ENCODE measurements around the gene SRGAP2B.
"Not testable (repeated sequence)": the region's sequence is repeated elsewhere in the genome, so short reads cannot be mapped to it uniquely, and the experiment has no call there.

The SRGAP2B gene

DNA sequence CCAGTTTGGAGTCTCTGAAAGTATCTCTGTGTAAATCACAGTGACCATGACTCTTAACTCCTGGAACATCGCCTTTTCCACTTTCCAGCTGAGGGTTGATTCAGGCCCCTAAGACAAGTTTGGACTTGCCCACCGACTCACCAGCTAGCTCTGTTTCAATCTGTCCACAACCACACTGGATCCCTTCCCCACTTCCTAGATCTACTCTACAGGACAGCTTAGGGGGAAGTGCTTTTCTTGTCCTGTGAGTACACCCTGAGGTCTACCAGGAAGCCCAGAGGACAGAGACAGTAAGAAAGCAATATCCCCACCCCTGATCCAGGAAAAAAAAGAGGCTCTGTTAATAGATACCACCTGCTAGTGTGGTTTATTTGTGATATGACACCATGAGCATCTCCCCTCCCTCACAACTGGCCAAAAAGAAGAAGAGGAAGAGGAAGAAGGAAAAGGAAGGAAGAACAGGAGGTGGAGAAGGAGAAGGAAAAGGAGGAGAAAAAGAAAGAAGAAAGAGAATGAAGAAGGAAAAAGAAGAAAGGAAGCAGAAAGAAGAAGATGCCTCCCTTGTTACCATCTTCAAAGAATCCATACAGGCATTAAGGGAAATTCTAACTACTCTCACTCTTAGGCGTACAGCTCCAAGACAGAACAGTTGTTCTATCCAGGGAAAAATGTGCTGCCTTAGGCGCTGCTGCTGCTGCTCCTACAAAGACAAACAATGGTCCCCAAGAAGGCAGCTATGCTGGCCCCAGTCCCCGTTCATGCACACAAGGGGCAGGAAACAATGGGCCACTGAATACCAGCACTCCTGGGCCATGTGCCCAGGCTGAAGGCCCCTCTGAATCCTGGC lies 96.8 kb downstream of the SRGAP2B start:
- DNase-seq (ENCODE audit: low read depth in 2 of 2) = not testable (repeated sequence)

DNA sequence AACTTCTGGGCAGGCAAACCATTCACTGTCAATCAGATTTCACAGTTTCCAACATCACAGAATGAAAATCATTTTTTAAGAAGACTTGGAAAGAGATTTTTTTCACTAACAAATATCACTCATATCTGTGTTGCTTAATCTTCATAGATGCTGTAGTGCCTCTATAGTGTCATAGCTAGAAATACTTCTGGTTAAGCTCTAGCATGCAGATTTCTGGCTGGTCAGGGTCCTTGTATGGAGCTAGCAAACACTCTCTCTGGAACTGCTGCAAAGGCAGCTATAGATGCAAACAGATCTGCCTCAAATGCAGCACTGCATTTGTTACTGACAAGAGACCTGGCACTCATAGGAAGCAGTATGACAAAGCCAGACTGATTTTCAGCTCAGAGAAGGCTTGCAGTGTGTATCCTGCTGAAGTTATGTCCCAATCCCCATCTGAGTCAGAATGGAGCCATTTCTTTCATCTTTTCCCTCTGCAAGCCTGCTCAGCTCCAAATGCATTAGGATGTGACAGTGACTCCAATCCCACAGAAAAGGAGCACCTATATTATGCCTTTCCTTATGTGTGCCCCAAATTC lies 99.2 kb downstream of the SRGAP2B start:
- not testable (repeated sequence) for DNase-seq (ENCODE audit: low read depth in 2 of 2)

DNA sequence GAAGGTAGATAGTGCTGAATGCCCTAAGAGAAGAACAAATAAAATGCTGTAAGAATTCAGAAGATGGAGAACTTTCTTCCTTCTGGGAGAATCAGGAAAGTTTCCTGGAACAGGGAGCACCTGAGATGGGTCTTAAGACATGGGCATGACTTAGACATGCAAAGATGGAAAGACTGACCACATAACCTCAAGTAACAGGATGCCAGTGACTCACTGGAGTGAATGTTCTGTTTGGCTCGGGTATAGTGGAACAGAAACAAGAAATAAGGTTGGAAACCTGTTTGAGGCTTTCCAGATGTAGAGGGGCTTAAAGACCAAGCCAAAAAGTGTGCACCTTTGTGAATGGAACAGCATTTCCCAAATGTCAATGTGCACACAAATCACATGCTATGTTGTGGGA lies 102.2 kb downstream of the SRGAP2B start:
- not testable (repeated sequence) for DNase-seq (ENCODE audit: low read depth in 2 of 2)

DNA sequence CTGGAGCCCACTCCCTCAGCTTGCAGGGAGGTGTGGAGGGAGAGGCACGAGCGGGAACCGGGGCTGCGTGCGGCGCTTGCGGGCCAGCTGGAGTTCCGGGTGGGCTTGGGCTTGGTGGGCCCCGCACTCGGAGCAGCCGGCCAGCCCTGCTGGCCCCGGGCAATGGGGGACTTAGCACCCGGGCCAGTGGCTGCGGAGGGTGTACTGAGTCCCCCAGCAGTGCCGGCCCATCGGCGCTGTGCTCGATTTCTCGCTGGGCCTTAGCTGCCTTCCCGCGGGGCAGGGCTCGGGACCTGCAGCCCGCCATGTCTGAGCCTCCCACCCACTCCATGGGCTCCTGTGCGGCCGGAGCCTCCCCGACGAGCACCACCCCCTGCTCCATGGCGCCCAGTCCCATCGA lies 104.5 kb downstream of the SRGAP2B start:
- not testable (repeated sequence) for DNase-seq (ENCODE audit: low read depth in 2 of 2)

DNA sequence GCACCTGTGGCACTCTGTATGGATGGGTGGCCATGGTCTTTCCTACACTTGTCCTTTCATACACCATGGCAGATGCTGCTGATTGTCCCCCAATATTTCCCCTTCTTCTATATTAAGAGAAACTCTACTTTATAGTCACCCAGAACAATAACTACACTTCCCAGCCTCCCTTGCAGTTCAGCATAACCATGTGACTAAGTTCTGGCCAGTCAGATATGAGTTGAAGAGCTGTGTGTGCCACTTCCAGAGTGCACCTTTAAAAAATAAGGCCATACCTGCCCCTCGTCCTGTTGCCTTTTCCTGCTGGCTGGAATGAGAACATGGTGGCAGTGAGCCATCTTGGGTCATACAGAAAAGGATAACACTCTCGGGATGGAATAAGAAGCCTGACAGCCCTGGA lies 108.0 kb downstream of the SRGAP2B start:
- not testable (repeated sequence) for DNase-seq (ENCODE audit: low read depth in 2 of 2)

DNA sequence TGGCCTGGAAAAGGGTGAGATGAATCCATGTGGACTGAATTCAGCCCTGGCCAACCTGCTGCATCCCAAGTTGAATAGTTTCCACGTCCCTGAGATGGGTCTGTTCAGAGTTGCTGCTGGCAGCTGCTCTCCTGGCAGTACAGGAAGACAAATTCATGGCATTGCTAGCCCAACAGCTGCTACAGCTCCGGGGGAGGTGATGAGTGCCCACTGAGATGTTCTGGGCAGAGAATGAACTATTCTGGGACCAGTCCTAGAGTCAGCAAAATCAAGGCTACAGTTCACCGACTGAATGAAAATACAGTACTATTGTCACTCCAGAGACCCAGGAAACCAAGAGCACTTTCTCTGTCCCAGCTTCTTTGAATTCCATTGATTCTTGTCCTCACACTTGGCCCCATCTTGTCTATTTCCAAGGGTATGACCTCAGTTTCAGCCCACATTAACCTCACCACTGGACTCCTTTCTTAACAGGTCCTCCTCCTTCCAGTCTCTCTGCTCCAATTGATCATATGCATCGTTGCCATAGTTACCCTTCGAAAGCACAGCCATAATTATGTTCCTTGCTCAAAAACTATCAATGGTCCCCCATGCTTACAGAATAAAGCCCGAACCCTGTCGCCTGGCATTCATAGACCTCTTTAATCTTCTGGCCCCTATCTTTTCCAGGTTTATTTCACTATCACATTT lies 108.8 kb downstream of the SRGAP2B start:
- DNase-seq (ENCODE audit: low read depth in 2 of 2) = not testable (repeated sequence)

DNA sequence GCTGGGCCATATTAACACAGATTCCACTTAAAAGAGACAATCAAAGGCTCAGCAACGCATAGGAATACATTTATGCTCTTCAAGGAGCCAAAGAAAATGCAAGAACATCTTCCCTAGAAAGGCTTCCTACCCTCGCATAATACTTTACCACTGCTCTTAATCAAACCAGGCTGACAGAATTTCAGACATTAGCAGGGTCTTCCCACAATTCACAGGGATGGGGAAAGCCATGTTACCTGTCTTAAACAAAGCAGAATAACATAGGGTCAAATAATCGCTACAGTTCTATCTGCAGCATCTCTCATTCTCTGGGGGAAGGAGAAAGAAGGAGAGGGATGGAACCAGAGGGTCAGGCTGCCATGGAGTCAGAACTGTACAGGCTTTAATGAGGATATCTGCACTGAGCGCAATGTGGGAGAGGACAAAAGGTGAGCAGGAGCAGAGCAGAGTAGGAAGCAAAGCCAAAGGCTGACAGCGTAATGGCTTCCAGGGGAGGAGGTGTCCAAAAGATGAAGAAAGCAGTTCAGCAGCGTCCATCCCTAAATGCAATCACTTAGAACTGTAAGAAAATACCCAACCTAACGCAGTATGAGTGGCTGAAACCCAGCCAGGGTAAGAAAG lies 109.5 kb downstream of the SRGAP2B start:
- not testable (repeated sequence) for DNase-seq (ENCODE audit: low read depth in 2 of 2)

DNA sequence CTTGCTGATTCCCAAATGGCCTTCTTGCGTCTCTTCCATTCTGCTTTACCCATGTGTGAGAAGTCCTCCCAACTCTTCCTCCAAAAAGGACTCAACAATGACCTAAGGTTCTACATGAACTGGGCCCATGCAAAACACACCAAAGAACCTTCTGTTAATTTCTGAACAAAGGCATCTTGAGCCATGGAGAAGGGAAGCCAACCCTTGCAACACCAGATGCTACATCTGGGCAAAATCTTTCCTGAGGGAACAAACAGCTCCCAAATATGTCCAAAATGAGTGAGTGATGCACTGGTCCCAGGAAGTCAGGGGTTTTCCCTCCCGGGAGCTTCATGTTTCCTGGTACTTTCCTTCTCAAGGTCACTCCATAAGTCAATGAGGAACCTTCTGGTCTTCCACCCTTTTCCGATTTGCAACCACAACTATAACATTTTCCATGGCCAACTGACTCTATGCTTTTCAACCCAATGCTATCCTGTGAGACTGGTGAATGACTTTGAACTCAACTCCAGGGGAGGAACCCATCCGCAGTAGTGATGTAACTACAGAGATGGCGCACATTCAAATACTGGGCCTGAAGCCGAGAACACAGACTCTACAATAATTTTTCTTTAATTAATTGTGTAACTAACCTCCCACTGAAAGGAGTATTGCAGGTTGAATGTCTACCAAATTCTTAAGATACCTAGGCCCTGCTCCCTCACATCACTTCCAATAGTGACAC lies 112.2 kb downstream of the SRGAP2B start:
- DNase-seq (ENCODE audit: low read depth in 2 of 2) = not testable (repeated sequence)

DNA sequence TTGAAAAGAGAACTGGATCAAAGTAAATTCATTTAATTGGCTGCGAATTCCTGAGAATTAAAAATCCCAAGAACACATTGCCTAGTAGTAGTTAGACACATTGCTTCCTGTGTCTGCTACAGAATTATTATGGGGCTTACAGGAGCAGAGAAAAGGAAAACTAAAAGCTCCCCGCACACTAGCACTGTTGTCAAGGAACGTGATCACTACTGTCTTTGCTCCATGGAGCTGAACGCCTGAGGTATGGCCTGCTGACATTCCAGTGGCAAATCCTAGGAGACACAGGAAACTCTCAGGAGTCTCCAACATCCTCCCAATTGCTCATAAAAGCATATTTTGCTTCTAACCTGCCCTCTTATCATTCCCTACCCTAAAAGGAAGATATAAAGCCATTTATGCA lies 114.0 kb downstream of the SRGAP2B start:
- not testable (repeated sequence) for DNase-seq (ENCODE audit: low read depth in 2 of 2)

DNA sequence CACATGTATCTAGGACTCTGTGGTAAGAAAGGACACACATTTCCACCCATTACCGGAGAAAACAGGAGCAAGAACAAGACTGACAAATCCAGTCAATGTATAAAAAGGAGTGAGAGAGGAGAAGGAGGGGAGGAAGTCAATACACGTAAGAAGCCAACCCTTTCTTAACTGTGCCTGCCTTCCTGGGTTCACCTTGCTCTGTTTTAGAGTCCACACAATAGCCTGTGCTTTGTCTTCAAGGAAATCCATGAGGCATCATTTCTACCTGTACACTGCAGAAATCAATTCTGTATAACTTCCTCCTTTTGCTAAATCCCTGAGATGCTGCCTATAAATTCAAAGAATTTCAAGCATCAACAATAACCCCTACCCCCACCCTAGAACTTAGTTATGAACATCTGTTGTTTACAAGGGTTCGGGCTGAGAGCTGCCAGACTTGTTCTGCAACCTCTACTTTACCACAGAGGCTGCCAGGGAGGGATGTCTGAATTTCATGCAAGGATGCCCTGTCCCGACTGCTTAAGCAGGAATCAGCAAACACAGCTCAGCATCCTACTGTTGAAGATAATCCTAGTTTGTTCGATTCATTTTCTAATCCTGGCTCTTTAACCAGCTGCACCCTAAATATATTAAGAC lies 115.0 kb downstream of the SRGAP2B start:
- not testable (repeated sequence) for DNase-seq (ENCODE audit: low read depth in 2 of 2)

DNA sequence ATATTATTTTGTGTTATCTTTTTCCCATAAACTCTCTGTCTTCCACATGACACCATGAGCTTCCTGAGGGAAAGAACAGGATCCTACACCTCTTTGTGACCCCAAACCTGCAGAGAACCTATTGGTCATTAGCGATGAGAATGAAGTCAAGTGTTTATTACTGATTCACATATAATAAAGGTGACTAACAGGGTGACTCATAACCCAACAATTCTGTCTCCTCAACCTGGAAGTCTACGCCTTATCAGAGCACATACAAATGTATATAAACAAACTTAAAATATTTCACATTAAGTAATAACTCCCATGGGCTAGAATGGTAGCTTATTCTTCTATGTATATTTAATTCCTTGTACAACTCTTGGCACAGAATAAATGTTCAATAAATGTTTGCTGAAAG lies 117.3 kb downstream of the SRGAP2B start:
- not testable (repeated sequence) for DNase-seq (ENCODE audit: low read depth in 2 of 2)

DNA sequence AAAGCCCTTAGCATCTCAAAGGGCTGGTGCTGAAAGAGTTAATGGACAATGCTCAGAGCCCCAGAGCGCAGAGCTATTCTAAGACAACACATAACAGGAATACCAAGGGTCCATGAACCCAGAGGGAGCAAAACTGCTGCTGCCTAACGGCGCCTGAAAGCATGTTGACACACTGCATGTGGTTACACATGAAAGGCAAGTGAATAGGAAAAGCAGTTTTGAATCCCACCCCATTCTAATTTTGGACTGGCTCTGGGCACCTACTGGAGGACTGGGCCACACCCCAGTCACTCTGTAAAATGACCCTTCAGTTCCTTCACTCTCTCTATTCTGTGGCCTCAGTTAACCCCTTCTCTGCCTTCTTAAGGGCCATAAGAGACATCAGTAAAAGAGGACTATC lies 123.2 kb downstream of the SRGAP2B start:
- not testable (repeated sequence) for DNase-seq (ENCODE audit: low read depth in 2 of 2)

DNA sequence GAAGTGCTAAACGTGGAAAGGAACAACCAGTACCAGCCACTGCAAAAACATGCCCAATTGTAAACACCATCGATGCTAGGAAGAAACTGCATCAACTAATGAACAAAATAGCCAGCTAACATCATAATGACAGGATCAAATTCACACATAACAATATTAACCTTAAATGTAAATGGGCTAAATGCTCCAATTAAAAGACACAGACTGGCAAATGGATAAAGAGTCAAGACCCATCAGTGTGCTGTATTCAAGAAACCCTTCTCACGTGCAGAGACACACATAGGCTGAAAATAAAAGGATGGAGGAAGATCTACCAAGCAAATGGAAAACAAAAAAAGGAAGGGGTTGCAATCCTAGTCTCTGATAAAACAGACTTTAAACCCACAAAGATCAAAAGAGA lies 128.6 kb downstream of the SRGAP2B start:
- not testable (repeated sequence) for DNase-seq (ENCODE audit: low read depth in 2 of 2)

DNA sequence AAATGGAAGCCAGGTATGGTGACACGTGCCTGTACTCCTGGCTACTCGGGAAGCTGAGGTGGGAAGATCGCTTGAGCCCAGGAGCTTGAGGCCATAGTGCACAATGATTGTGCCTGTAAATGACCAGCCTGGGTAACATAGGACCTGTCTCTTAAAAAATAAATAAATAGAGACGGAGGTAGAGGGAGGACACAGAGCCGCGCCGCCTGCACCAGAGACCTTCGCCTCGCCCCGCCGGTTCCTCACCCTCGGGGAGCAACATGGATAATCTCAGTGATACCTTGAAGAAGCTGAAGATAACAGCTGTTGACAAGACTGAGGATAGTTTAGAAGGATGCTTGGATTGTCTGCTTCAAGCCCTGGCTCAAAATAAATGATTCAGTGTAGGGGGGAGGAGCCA lies 130.4 kb downstream of the SRGAP2B start:
- not testable (repeated sequence) for DNase-seq (ENCODE audit: low read depth in 2 of 2)

DNA sequence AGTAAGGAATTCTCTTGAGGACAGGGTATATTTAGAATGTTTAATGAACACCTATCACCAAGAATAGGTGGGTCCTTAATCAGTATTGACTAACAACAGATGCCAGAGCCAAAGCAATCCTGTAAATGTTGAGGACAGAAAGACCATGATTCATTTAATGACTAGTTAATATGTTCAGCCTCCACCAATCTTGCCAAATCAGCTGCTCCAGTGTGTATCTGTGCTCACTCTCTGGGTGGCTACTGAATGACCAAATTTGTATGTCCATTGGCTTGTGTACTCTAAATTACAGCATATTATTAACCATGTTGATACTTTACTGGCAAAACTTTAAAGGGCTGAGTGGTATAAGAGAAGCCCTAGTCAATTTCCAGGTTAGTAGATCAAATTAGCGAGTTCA lies 130.9 kb downstream of the SRGAP2B start:
- DNase-seq (ENCODE audit: low read depth in 2 of 2) = not testable (repeated sequence)

DNA sequence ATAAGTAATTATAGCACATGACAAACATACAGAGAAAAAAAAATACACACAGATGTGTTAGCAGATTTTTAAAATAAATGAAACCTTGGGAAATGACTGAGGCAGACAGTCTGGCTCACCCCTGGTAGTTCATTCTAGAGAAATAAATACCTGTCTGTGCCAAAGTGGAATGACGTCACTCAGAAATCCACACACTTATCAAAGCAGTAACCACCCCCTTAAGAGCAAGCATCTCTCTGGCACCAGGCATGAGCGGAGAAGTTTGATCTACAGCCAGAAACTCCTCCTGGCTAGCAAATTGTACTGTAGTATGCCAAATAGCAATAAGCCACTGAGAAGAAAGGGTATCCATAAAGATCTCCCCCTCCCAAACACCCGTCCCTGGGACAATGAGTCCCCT lies 131.6 kb downstream of the SRGAP2B start:
- DNase-seq (ENCODE audit: low read depth in 2 of 2) = not testable (repeated sequence)

DNA sequence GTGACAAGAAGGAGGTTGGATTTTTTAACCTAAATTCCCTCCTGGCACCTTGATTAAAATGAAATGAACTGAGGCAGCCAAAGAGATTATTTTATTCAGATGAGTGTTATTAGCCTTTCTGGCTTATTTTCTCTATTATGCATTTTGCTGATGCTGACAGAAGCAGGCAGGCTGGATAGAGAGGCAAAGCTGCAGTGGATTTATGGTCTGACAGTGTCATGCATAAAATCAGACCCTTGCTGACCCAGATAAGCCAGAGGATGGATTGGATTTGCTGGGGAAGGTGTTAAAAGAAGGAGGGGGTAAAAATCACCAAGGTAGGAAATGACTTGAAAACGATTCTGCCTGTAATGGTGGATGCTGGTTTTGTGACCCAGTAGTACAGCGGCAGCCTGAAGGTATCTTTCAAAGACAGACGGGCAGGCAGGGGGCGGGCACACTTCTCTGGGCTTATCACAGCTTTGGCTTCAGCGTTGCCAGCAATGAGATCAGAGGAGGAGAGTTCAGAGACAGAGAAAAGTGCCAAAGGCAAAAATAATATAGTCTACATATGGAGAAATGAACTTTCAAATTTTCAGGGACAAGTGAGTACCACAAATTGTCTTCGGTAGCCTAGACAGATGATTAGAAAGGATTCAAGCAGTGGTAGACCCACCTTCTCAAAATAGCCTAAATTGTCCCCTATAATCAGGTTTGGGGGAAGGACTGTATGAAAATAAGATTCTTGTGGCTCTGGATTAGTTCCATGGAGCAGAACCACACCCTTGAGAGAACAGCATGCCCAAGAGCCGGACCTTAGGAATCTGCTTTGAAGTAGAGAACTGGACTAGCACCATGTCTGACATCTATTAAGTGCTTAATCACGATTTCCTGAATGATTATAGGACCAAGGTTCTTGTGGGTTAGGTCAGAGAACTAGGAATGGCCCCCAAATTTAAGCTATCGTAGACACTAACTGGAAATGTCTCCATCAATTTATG lies 133.2 kb downstream of the SRGAP2B start:
- DNase-seq (ENCODE audit: low read depth in 2 of 2) = not testable (repeated sequence)

DNA sequence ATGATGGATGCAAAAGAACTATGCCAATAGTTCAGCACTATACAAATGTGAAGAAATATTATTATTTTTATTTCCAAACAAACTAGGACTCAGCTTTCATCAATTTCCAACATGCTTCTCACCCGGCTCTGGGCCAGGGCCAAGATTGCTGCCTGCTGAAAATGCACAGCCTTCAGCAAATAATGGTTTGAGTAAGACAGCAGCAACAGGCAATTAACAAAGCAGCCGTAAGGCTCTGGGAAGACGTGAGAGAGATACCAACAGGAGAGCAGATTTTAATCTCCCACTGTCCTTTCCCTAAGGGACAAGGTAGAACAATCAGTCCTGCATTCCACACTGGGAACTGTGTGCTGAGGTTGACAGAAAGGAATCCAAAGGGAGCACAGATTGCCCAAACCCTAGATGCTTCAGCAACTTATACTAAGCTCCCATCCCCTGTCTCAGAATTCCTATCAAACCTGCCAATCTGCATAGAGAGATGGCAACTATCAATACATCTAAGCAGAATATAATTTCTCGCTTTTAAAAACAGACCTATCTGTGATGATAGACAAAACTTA lies 134.1 kb downstream of the SRGAP2B start:
- not testable (repeated sequence) for DNase-seq (ENCODE audit: low read depth in 2 of 2)

DNA sequence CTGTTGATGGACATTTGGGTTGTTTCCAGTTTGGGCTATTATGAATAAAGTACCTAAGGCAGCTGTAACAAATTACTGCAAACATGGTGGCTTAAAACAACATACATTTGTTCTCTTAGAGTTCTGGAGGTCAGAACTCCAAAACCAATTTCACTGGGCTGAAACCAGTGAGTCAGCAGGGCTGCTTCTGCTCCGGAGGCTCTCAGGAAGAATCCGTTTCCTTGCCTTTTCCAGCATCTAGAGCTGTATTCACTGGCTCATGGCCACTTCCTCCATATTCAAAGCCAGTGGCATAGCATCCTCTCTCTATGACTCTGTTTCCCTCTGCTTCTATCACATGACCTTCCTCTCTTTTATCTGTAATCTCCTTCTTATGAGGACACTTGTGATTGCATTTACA lies 146.7 kb downstream of the SRGAP2B start:
- DNase-seq (ENCODE audit: low read depth in 2 of 2) = not testable (repeated sequence)
